HG03575 (cell line): ENCODE measurements around the gene SLC25A21.
"Not testable (repeated sequence)": the region's sequence is repeated elsewhere in the genome, so short reads cannot be mapped to it uniquely, and the experiment has no call there.

Source experiments
- ATAC-seq: cut with Tn5 transposase; IDR thresholded peaks from one replicate; pipeline ENCODE4 v1.9.1; 2021; ENCODE audit not compliant: unreplicated experiment, insufficient number of reproducible peaks, low FRiP score; ENCODE audit errors: extremely low read depth

The SLC25A21 gene

DNA sequence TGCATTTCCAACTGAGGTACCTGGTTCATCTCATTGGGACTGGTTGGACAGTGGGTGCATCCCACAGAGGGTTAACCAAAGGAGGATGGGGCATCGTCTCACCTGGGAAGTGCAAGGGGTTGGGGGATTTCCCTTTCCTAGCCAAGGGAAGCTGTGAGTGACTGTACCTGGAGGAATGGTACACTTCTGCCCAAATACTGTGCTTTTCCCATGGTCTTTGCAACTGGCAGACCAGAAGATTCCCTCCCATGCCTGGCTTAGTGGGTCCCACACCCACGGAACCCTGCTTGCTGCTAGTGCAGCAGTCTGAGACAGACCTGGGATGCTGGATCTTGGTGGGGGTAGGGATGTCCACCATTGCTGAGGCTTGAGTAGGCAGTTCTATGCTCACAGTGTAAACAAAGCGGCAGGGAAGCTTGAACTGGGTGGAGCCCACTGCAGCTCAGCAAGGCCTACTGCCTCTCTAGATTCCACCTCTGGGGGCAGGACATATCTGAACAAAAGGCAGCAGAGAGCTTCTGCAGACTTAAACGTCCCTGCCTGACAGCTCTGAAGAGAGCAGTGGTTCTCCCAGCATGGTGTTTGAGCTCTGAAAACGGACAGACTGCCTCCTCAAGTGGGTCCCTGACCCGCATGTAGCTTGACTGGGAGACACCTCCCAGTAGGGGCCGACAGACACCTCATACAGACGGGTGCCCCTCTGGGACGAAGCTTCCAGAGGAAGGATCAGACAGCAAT lies 15.6 kb upstream of the SLC25A21 start:
- ATAC-seq: not testable (repeated sequence)

GRCh38 chr14:37187294-37187693 lies 14.9 kb upstream of the SLC25A21 start:
- no peak for ATAC-seq

DNA sequence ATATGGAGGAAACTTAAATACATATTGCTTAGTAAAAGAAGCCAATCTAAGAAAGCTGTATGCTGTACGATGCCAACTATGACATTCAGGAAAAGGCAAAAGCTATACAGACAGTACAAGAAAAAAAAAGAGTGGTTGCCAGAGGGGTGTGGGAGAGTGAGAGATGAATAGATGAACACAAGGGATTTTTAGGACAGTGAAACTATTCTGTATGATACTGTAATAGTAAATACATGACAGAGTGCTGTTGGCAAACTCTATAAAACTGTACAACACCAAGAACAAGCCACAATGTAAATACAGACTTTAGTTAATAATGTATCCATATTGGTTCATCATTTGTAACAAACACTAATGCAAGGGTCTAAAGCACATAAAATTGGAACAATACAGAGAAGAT lies 14.5 kb upstream of the SLC25A21 start:
- ATAC-seq: no peak

DNA sequence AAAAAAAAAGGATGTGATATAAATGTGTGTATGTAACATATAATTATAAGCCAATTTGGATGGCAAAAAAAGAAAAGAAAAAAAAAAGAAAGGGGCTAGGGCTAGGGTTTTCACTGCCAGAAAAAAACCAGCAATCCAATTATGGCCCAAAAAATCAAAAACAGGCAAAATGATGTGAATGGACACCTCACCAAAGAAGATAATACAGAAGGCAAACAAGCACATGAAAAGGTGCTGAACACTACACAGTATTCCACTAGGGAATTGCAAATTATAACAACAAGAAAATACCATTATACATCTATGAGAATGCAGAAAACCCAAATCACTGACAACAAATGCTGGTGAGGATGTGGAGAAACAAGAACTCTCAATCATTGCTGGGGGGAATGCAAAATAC lies 13.3 kb upstream of the SLC25A21 start:
- no peak for ATAC-seq

GRCh38 chr14:37184520-37184919 lies 12.1 kb upstream of the SLC25A21 start:
- not testable (repeated sequence) for ATAC-seq

- ATAC-seq: no peak
Measured at GRCh38 chr14:37181441-37181840, 9.0 kb upstream of the SLC25A21 start.

- not testable (repeated sequence) for ATAC-seq
Measured at GRCh38 chr14:37180886-37181285, 8.5 kb upstream of the SLC25A21 start.

- ATAC-seq: no peak
Measured at GRCh38 chr14:37179896-37180502, 7.6 kb upstream of the SLC25A21 start.

- no peak for ATAC-seq
Measured at GRCh38 chr14:37172936-37173614, 669 bp upstream of the SLC25A21 start.

DNA sequence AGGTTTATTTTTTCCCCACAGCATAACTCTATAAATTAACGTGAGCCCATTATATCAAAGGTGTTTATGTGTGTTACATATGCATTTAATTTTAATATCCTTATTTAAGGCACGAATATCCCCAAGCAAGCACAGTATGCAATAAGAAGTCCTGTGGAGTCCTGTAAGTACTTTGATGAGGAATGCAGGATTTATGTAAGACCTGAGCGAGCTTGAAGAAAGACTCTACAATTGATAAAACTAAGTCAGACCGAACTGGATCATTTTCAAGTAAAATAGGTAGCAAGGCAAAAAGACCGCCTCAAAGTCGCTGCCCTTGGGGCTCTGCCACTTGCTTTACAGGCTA lies 755 bp downstream of the SLC25A21 start:
- ATAC-seq: no peak

DNA sequence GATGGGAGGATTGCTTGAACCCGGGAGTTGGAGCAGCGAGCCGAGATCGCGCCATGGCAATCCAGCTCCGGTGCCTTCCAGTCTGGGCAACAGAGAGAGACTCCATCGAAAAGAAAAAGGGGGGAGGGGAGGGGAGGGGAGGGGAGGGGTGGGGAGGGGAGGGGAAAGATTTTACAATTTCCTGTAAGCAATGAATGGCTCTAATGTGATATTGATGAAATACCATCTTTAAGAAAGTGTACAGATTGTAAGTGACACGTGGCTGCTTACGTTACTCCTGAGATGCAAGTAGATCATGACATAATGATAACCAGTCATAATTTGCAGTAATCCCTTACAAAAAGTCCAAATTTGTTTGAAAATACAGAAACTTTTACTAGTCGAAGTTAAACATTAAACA lies 1.4 kb downstream of the SLC25A21 start:
- no peak for ATAC-seq

DNA sequence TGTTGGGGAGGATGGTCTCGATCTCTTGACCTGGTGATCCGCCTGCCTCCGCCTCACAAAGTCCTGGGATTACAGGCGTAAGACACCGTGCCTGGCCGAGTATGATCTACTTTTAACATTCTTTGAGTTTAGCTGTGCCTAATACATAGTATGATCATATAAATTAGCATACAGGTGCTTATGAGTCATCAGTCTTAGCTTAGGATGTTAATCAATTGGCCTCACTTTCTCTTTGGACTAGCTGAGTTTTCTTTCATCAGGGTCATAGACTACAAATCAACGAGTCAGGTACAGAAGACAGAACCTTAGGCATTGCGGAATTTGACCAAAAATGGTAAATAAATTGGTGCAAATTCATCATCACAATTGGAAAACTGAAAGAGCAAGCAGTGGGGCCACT lies 2.2 kb downstream of the SLC25A21 start:
- ATAC-seq: no peak

- no peak for ATAC-seq
Measured at GRCh38 chr14:37168721-37169120, 3.7 kb downstream of the SLC25A21 start.

GRCh38 chr14:37167151-37168047 lies 5.0 kb downstream of the SLC25A21 start:
- no peak for ATAC-seq

DNA sequence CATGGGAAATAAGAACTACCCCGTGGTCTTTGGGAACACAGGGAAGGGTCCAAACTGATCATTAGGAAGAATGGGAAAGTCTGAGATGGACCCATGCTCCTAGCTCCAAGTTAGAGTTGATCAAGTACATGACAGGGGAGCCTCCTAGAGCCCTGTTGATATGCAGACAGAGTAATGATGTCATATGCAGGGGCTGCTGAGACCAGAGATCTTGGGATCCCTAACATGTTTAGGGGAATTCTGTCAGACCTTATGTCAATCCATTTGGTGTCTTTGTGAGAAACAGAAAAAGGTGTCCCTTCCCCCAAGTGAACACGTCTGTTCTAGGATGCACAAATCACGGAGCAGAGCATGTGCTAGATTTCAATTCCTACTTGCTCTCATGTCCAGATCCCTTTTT lies 6.6 kb downstream of the SLC25A21 start:
- ATAC-seq: no peak

- ATAC-seq: not testable (repeated sequence)
Measured at GRCh38 chr14:37162307-37162706, 10.1 kb downstream of the SLC25A21 start.

DNA sequence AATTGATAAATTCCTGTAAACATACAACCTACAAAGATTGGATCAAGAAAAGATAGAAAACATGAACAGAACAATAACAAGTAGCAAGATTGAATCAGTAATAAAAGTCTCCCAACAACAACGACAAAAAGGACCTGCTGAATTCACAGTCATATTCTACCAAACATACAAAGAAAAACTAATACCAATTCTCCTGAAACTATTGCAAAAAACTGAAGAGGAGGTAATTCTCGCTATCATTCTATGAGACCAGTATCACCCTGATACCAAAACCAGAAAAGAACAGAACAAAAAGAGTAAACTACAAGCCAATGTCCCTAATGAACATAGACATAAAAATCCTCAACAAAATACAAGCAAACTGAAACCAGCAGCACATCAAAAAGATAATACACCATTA lies 14.4 kb downstream of the SLC25A21 start:
- no peak for ATAC-seq

GRCh38 chr14:37153483-37153882 lies 18.9 kb downstream of the SLC25A21 start:
- no peak for ATAC-seq

DNA sequence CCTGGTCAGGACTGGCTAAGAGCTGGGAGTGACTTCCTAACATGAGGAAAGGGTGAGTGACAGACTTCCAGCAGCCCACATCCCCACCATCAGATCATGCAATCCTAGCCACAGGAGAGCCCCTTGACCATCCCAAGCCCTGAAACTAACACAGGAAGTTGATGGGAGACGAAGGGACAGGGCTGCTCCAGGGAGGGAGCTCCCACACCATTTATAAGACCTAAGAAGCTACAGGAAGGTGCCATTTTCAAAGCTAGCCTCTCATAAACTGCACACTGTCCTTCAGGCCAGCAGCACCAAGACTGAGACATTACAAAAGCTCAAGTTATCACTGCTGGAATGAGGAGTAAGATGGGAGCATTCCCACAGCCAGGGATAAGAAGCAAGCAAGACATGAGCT lies 19.4 kb downstream of the SLC25A21 start:
- no peak for ATAC-seq
